Right lobe of liver (tissue), 6 donors: ENCODE results near the gene LRG1. TPM values are rescaled to one million over a fixed set of nuclear protein-coding genes. Genes with fewer than 3 reads are reported as not detected.

Source experiments
- ATAC-seq, 4 donors: fragments of 200-7000 bp; cut with Tn5 transposase; one replicate each; pipeline ENCODE4 v1.9.1; 2020; ENCODE audit warnings: mild to moderate bottlenecking in 4 of 4, moderate library complexity in 4 of 4
- DNase-seq, 3 donors: peaks; one replicate each; pipeline ENCODE4 v3.0.0-alpha.2; 2020
- H3K27ac ChIP-seq, 3 donors: fragments of 200-600 bp; one replicate each; pipeline ENCODE4 v1.8.0; 2022
- H3K27me3 ChIP-seq, 2 donors: fragments of 200-600 bp; one replicate each; pipeline ENCODE4 v1.8.0; 2022
- H3K36me3 ChIP-seq, 4 donors: fragments of 200-600 bp; sonication (generic) in 1 of 4; one replicate each; pipeline versions ENCODE4 v1.5.1 to v1.8.0; 2017 to 2022; ENCODE audit warnings: control low read depth in 1 of 4
- H3K4me1 ChIP-seq, 4 donors: fragments of 200-600 bp; sonication (generic) in 1 of 4; one replicate each; pipeline versions ENCODE4 v1.5.1 to v1.8.0; 2017 to 2022; ENCODE audit warnings: control low read depth in 1 of 4
- H3K4me3 ChIP-seq, 3 donors: fragments of 200-600 bp; one replicate each; pipeline ENCODE4 v1.8.0; 2022
- H3K9me3 ChIP-seq, 4 donors: fragments of 200-600 bp; sonication (generic) in 1 of 4; one replicate each; pipeline versions ENCODE4 v1.5.1 to v1.8.0; 2017 to 2022; ENCODE audit warnings: control low read depth in 1 of 4
- CTCF ChIP-seq, 4 donors: fragments of 200-600 bp in 3 of 4; fragments of 450-650 bp in 1 of 4; IDR thresholded peaks; one replicate each; pipeline versions ENCODE4 v1.5.1 to v1.8.0; 2016 to 2022; ENCODE audit warnings: antibody characterized with exemption in 4 of 4, mild to moderate bottlenecking in 2 of 4
- POLR2A ChIP-seq: fragments of 450-650 bp; IDR thresholded peaks from one replicate; pipeline ENCODE4 v1.6.1; 2017; ENCODE audit warnings: antibody characterized with exemption, mild to moderate bottlenecking
- WGBS: methylation state at CpG from one replicate; pipeline ENCODE4 v1.1.6; 2018; ENCODE audit warnings: low coverage, low lambda C conversion rate; ENCODE audit not compliant: insufficient coverage; ENCODE audit errors: missing lambda C conversion rate; 5-methylcytosine and 5-hydroxymethylcytosine counted together
- intact Hi-C, 2 donors: fragments of 100-400 bp; cut with DNase I; formaldehyde crosslinking; loops; one replicate each; pipeline versions ENCODE4 v1.11.2 to v1.14.1; 2022
- total RNA-seq, 6 experiments: library from RNA; depleted of rRNA in 2 of 6; stranded (reverse); fragments of >200 nt in 2 of 6; fragmentation: NEBNext Ultra II Directional in 3 of 6; extraction: Animal tissue kit (Norgen Biotek cat#: 25700) in 3 of 6; gene quantifications; one replicate each; pipeline versions ENCODE4 v1.1.0 to v1.2.4, GENCODE V29; 2016 to 2023
- donor health status: DM: no; HTN: yes; CAD: no.
- donor health status: DM: no; HTN: no; CAD: no.
- donor health status: DM: no; HTN: no; CAD: no.
- donor health status: DM: no; HTN: yes; CAD: no.
- donor health status: DM: no; HTN: yes; CAD: no.

Gene LRG1
- total RNA-seq, 6 experiments from 2014 or later: 331 to 1,334 (median 524) TPM

- TF ChIP-seq POLR2A (no peak), CTCF (IDR thresholded peaks at IDR 0.05) (no peak)
- intact Hi-C loops: loop anchor here in 1 of 2 donors (10.0 kb wide), 1 partner anchor 229 kb away; no protein-coding TSS in a partner anchor
- Histone ChIP-seq H3K36me3 (peaks cover 0 to 23% (median 6%) of the 10 kb centered on the region in 4 donors), H3K27ac (no peak overlapping the region), H3K4me3 (no peak overlapping the region), H3K4me1 (no peaks in the 10 kb centered on the region), H3K9me3 (no peaks in the 10 kb centered on the region), H3K27me3 (no peaks in the 10 kb centered on the region)
- ATAC-seq (no peak), DNase-seq (no peak)
- WGBS: 92% methylated on average over 6 of the region's 41 CpGs
These were observed 46.5 kb downstream of the LRG1 start for GRCh38 chr19:4493104-4493928.

GRCh38 chr19:4492337-4493103, 47.3 kb downstream of the LRG1 start:
- no peaks in the 10 kb centered on the region for H3K4me1 ChIP-seq
- no peak for TF ChIP-seq CTCF (IDR thresholded peaks at IDR 0.05)
- TF ChIP-seq POLR2A: no peak
- peaks cover 0 to 16% (median 6%) of the 10 kb centered on the region in 4 donors for H3K36me3 ChIP-seq
- H3K27me3 ChIP-seq: no peaks in the 10 kb centered on the region
- no peak overlapping the region for H3K4me3 ChIP-seq
- intact Hi-C loops: loop anchor here in 1 of 2 donors (10.0 kb wide), 1 partner anchor 228 kb away; no protein-coding TSS in a partner anchor
- no peak overlapping the region for H3K27ac ChIP-seq
- ATAC-seq (no peak), DNase-seq (no peak)
- no peaks in the 10 kb centered on the region for H3K9me3 ChIP-seq
- 78% methylated on average over 1 of the region's 3 CpGs for WGBS

- intact Hi-C loops: loop anchor here in 1 of 2 donors (10.0 kb wide), 1 partner anchor 227 kb away; no protein-coding TSS in a partner anchor
- no CpG with 5 or more reads among the region's 21 CpGs for WGBS
- DNase-seq (no peak), ATAC-seq (no peak)
- Histone ChIP-seq H3K4me3 (no peak overlapping the region), H3K4me1 (no peaks in the 10 kb centered on the region), H3K27me3 (no peaks in the 10 kb centered on the region), H3K36me3 (peaks cover 0 to 16% (median 6%) of the 10 kb centered on the region in 4 donors), H3K27ac (no peak overlapping the region), H3K9me3 (no peaks in the 10 kb centered on the region)
- TF ChIP-seq POLR2A: no peak
- TF ChIP-seq CTCF (IDR thresholded peaks at IDR 0.05): no peak
These were observed 48.4 kb downstream of the LRG1 start for GRCh38 chr19:4491446-4491845.

- Histone ChIP-seq H3K9me3 (no peaks in the 10 kb centered on the region), H3K4me3 (no peak overlapping the region), H3K36me3 (peaks cover 0 to 9% (median 3%) of the 10 kb centered on the region in 4 donors), H3K4me1 (no peaks in the 10 kb centered on the region), H3K27ac (no peak overlapping the region), H3K27me3 (no peaks in the 10 kb centered on the region)
- WGBS: 67% methylated on average over 3 of the region's 29 CpGs
- ATAC-seq (no peak), DNase-seq (no peak)
- TF ChIP-seq CTCF (IDR thresholded peaks at IDR 0.05) (no peak), POLR2A (no peak)
- intact Hi-C loops: no loop called here
These were observed 51.3 kb downstream of the LRG1 start for GRCh38 chr19:4488496-4488895.
